Neural cell (in vitro differentiated cells): ENCODE data around the gene TTC39C. TPM values are rescaled to one million over a fixed set of nuclear protein-coding genes. Genes with fewer than 3 reads are reported as not detected.

ENCODE experiments used
- H2AFZ ChIP-seq: fragments of 200-600, 300-800 bp; sonication (generic), shearing (Covaris generic); 2 replicates; pipeline ENCODE4 v1.6.0; 2014; ENCODE audit warnings: low read depth, mild to moderate bottlenecking, antibody characterized with exemption, low read length, moderate library complexity
- H3F3A ChIP-seq: fragments of 200-600 bp; shearing (Covaris generic); 2 replicates; pipeline ENCODE4 v1.6.1; 2016; ENCODE audit warnings: mild to moderate bottlenecking, moderate library complexity, mixed read lengths, antibody characterized with exemption, low read length; ENCODE audit not compliant: insufficient read depth, poor library complexity, severe bottlenecking
- H3K27ac ChIP-seq: fragments of 200-600, 300-800 bp; sonication (generic), shearing (Covaris generic); 2 replicates; pipeline ENCODE4 v1.5.1; 2014; ENCODE audit warnings: mild to moderate bottlenecking, low read length, moderate library complexity
- H3K27me3 ChIP-seq: fragments of 300-800, 200-600 bp; sonication (generic), shearing (Covaris generic); 2 replicates; pipeline ENCODE4 v1.6.0; 2014; ENCODE audit warnings: mild to moderate bottlenecking, low read depth, low read length, moderate library complexity; ENCODE audit not compliant: insufficient read depth
- H3K36me3 ChIP-seq: fragments of 300-800, 200-600 bp; sonication (generic), shearing (Covaris generic); 2 replicates; pipeline ENCODE4 v1.5.1; 2014; ENCODE audit warnings: mild to moderate bottlenecking, antibody characterized with exemption, low read length, moderate library complexity; ENCODE audit not compliant: insufficient read depth
- H3K4me2 ChIP-seq: fragments of 300-800, 200-600 bp; sonication (generic), shearing (Covaris generic); 2 replicates; pipeline ENCODE4 v1.6.0; 2014; ENCODE audit warnings: mild to moderate bottlenecking, low read length
- H3K4me3 ChIP-seq: fragments of 300-800, 200-600 bp; sonication (generic), shearing (Covaris generic); 2 replicates; pipeline ENCODE4 v1.5.1; 2014; ENCODE audit warnings: mild to moderate bottlenecking, low read length, moderate library complexity
- H3K79me2 ChIP-seq: fragments of 200-600 bp; shearing (Covaris generic); replicated peaks from 2 replicates; pipeline ENCODE4 v1.6.0; 2014; ENCODE audit warnings: mild to moderate bottlenecking, low read length, moderate library complexity; ENCODE audit not compliant: insufficient read depth
- H3K9ac ChIP-seq: fragments of 300-800, 200-600 bp; sonication (generic), shearing (Covaris generic); 2 replicates; pipeline ENCODE4 v1.6.1; 2016; ENCODE audit warnings: mild to moderate bottlenecking, low read length, mixed read lengths
- H3K9me2 ChIP-seq: fragments of 200-600 bp; shearing (Covaris generic); 2 replicates; pipeline ENCODE4 v1.6.1; 2016; ENCODE audit warnings: mild to moderate bottlenecking, low read length, mixed read lengths; ENCODE audit not compliant: insufficient read depth
- H3K9me3 ChIP-seq: fragments of 200-600, 300-800 bp; sonication (generic), shearing (Covaris generic); 2 replicates; pipeline ENCODE4 v1.6.1; 2016; ENCODE audit warnings: mild to moderate bottlenecking, mixed run types, low read length, moderate library complexity, mixed read lengths
- H4K20me1 ChIP-seq: fragments of 200-600 bp; shearing (Covaris generic); 2 replicates; pipeline ENCODE4 v1.6.1; 2016; ENCODE audit warnings: mild to moderate bottlenecking, mixed run types; ENCODE audit not compliant: insufficient read depth
- CTCF ChIP-seq: fragments of 450-650 bp; IDR thresholded peaks from 2 replicates; pipeline ENCODE4 v1.5.1; 2014; ENCODE audit warnings: antibody characterized with exemption, mild to moderate bottlenecking, moderate library complexity; ENCODE audit not compliant: poor library complexity, severe bottlenecking
- EP300 ChIP-seq: fragments of 450-650 bp; conservative IDR thresholded peaks from 2 replicates; pipeline ENCODE4 v1.6.1; 2014; ENCODE audit warnings: antibody characterized with exemption, mild to moderate bottlenecking, moderate library complexity; ENCODE audit not compliant: poor library complexity, severe bottlenecking
- EZH2 ChIP-seq: fragments of 200-600, 300-800 bp; shearing (Covaris generic), sonication (generic); IDR thresholded peaks from 2 replicates; pipeline ENCODE4 v1.6.1; 2014; ENCODE audit warnings: antibody characterized with exemption, low read length, borderline replicate concordance, mild to moderate bottlenecking; ENCODE audit not compliant: insufficient read depth, poor library complexity, severe bottlenecking
- MXI1 ChIP-seq: fragments of 450-650 bp; conservative IDR thresholded peaks from 2 replicates; pipeline ENCODE4 v1.6.1; 2014; ENCODE audit warnings: antibody characterized with exemption, mild to moderate bottlenecking; ENCODE audit not compliant: poor library complexity, severe bottlenecking
- POLR2AphosphoS5 ChIP-seq: IDR thresholded peaks from 2 replicates; pipeline ENCODE4 v1.6.1; 2012
- RAD21 ChIP-seq: fragments of 450-650 bp; conservative IDR thresholded peaks from 2 replicates; pipeline ENCODE4 v1.6.1; 2014; ENCODE audit warnings: antibody characterized with exemption, mild to moderate bottlenecking, moderate library complexity
- REST ChIP-seq: IDR thresholded peaks from 2 replicates; pipeline ENCODE4 v1.6.1; 2012; ENCODE audit warnings: borderline replicate concordance
- SMC3 ChIP-seq: fragments of 450-650 bp; conservative IDR thresholded peaks from 2 replicates; pipeline ENCODE4 v1.6.1; 2014; ENCODE audit warnings: antibody characterized with exemption, mild to moderate bottlenecking, moderate library complexity; ENCODE audit not compliant: poor library complexity
- TAF1 ChIP-seq: IDR thresholded peaks from 2 replicates; pipeline ENCODE4 v1.6.1; 2012; ENCODE audit warnings: low read depth
- polyA plus RNA-seq: library from polyadenylated mRNA; depleted of rRNA; stranded (reverse); fragments of >200 nt; gene quantifications from 2 replicates; pipeline ENCODE4 v1.2.3, GENCODE V29; 2014

TTC39C gene
- polyA plus RNA-seq, 1 donor from 2014 or later, result 19.9 TPM

GRCh38 chr18:23977103-23977502 lies 37.5 kb upstream of the TTC39C start:
- Histone ChIP-seq H4K20me1 (no peaks in the 10 kb centered on the region), H3K4me2 (no peak overlapping the region), H3K9me3 (no peaks in the 10 kb centered on the region), H3K27me3 (no peaks in the 10 kb centered on the region), H3F3A (no peaks in the 10 kb centered on the region), H3K79me2 (no peaks in the 10 kb centered on the region), H3K9ac (no peak overlapping the region), H3K9me2 (no peaks in the 10 kb centered on the region), H3K27ac (no peak overlapping the region), H3K4me3 (no peak overlapping the region), H2AFZ (no peak overlapping the region), H3K36me3 (no peaks in the 10 kb centered on the region)
- TF ChIP-seq TAF1, result no peak
- no peak for TF ChIP-seq EP300
- no peak for TF ChIP-seq REST
- no peak for TF ChIP-seq SMC3
- no peak for TF ChIP-seq POLR2AphosphoS5
- no peak for TF ChIP-seq MXI1
- no peak for TF ChIP-seq RAD21
- no peak for TF ChIP-seq CTCF
- no peak for TF ChIP-seq EZH2

GRCh38 chr18:23977719-23978483 lies 36.7 kb upstream of the TTC39C start:
- Histone ChIP-seq H3K9me3 (no peaks in the 10 kb centered on the region), H3K36me3 (no peaks in the 10 kb centered on the region), H3K79me2 (no peaks in the 10 kb centered on the region), H3F3A (no peaks in the 10 kb centered on the region), H3K27ac (no peak overlapping the region), H4K20me1 (no peaks in the 10 kb centered on the region), H3K4me3 (no peak overlapping the region), H3K9me2 (no peaks in the 10 kb centered on the region), H3K4me2 (no peak overlapping the region), H2AFZ (no peak overlapping the region), H3K9ac (no peak overlapping the region), H3K27me3 (no peaks in the 10 kb centered on the region)
- TF ChIP-seq MXI1 (no peak), CTCF (no peak), EZH2 (no peak), POLR2AphosphoS5 (no peak), TAF1 (no peak), EP300 (no peak), RAD21 (no peak), SMC3 (no peak), REST (no peak)
